HepG2 (cell line): ENCODE data around the gene CAPN11. TPM values are rescaled to one million over a fixed set of nuclear protein-coding genes. Genes with fewer than 3 reads are reported as not detected.

Experiments used
- BRD4 ChIP-seq: sonication (generic); formaldehyde crosslinking; IDR thresholded peaks from 2 replicates; pipeline ENCODE4 v1.4.0; 2020; ENCODE audit warnings: missing genetic modification reagents
- EHMT2 ChIP-seq: fragments of 200-600 bp; sonication (generic); IDR thresholded peaks from 2 replicates; pipeline ENCODE4 v1.7.0; 2017; ENCODE audit warnings: antibody characterized with exemption, low read depth, low read length, borderline replicate concordance
- GPN1 ChIP-seq: sonication (generic); formaldehyde crosslinking; IDR thresholded peaks from 2 replicates; pipeline ENCODE4 v1.5.1; 2020; ENCODE audit warnings: missing genetic modification reagents, borderline replicate concordance
- MIER3 ChIP-seq: IDR thresholded peaks from 2 replicates; pipeline ENCODE4 v1.6.1; 2016; ENCODE audit warnings: missing compliant biosample characterization, borderline replicate concordance
- NFE2L2 ChIP-seq: fragments of 150-350 bp; IDR thresholded peaks from 2 replicates; pipeline ENCODE4 v1.6.1; 2014; ENCODE audit warnings: low read length
- SALL2 ChIP-seq: sonication (generic); formaldehyde crosslinking; IDR thresholded peaks from 2 replicates; pipeline ENCODE4 v1.8.1; 2023; ENCODE audit warnings: mild to moderate bottlenecking, missing genetic modification reagents, inconsistent platforms
- SAP130 ChIP-seq: IDR thresholded peaks from 2 replicates; pipeline ENCODE4 v1.6.1; 2016; ENCODE audit warnings: low read depth
- SOX6 ChIP-seq, 2 experiments: fragments of 450-650 bp in 1 of 2; sonication (generic) in 1 of 2; formaldehyde crosslinking in 1 of 2; IDR thresholded peaks; 2 replicates each; pipeline versions ENCODE4 v1.4.0 to v1.6.1; 2017 to 2020; ENCODE audit warnings: antibody characterized with exemption in 1 of 2, mild to moderate bottlenecking in 1 of 2, missing genetic modification reagents in 1 of 2
- TRIM24 ChIP-seq: sonication (generic); formaldehyde crosslinking; IDR thresholded peaks from 2 replicates; pipeline ENCODE4 v1.8.0; 2022; ENCODE audit warnings: mild to moderate bottlenecking, missing genetic modification reagents
- ZNF230 ChIP-seq: sonication (generic); formaldehyde crosslinking; IDR thresholded peaks from 2 replicates; pipeline ENCODE4 v1.4.0; 2020; ENCODE audit warnings: mild to moderate bottlenecking, missing genetic modification reagents
- ZNF317 ChIP-seq: sonication (generic); formaldehyde crosslinking; IDR thresholded peaks from 2 replicates; pipeline ENCODE4 v1.5.0; 2020; ENCODE audit warnings: mild to moderate bottlenecking, missing genetic modification reagents
- ZNF326 ChIP-seq: sonication (generic); formaldehyde crosslinking; IDR thresholded peaks from 2 replicates; pipeline ENCODE4 v1.4.0; 2020; ENCODE audit warnings: missing genetic modification reagents, borderline replicate concordance
- ZNF331 ChIP-seq: sonication (generic); formaldehyde crosslinking; IDR thresholded peaks from 2 replicates; pipeline ENCODE4 v1.4.0; 2020; ENCODE audit warnings: missing genetic modification reagents
- ZNF501 ChIP-seq: sonication (generic); formaldehyde crosslinking; IDR thresholded peaks from 2 replicates; pipeline ENCODE4 v1.5.1; 2020; ENCODE audit warnings: mild to moderate bottlenecking, moderate library complexity, missing genetic modification reagents
- ZNF563 ChIP-seq: sonication (generic); formaldehyde crosslinking; IDR thresholded peaks from 2 replicates; pipeline ENCODE4 v1.8.0; 2022; ENCODE audit warnings: mild to moderate bottlenecking, moderate library complexity, missing genetic modification reagents
- ZNF605 ChIP-seq: sonication (generic); formaldehyde crosslinking; IDR thresholded peaks from 2 replicates; pipeline ENCODE4 v1.8.0; 2022; ENCODE audit warnings: mild to moderate bottlenecking, missing genetic modification reagents
- ZNF737 ChIP-seq: sonication (generic); formaldehyde crosslinking; IDR thresholded peaks from 2 replicates; pipeline ENCODE4 v1.5.0; 2020; ENCODE audit warnings: missing genetic modification reagents, mild to moderate bottlenecking, borderline replicate concordance
- polyA plus RNA-seq, 8 experiments: library from polyadenylated mRNA; depleted of rRNA in 3 of 8; stranded (reverse) in 7 of 8; unstranded in 1 of 8; fragments of >200 nt; fragmentation: Illumina TruSeq in 4 of 8; extraction: Trizol in 4 of 8; gene quantifications; 2 replicates each; pipeline versions ENCODE4 v1.2.1 to v1.2.3, GENCODE V29; 2011 to 2016; ENCODE audit warnings: low read depth in 4 of 8, missing spikeins in 1 of 8, mixed read lengths in 1 of 8; ENCODE audit not compliant: insufficient read depth in 1 of 8
- total RNA-seq, 5 experiments: library from RNA; depleted of rRNA; stranded (reverse); fragments of >200 nt; fragmentation: Illumina TruSeq; extraction: Trizol; gene quantifications; 2 replicates each; pipeline ENCODE4 v1.2.3, GENCODE V29; 2016; ENCODE audit warnings: low read depth in 1 of 5
- TF ChIP-seq, protein P1 (sequence below): sonication (generic); formaldehyde crosslinking; IDR thresholded peaks from 2 replicates; pipeline ENCODE4 v1.5.1; 2020; ENCODE audit warnings: mild to moderate bottlenecking, missing genetic modification reagents, moderate library complexity
- TF ChIP-seq, protein P2 (sequence below): sonication (generic); formaldehyde crosslinking; IDR thresholded peaks from 2 replicates; pipeline ENCODE4 v1.5.1; 2020; ENCODE audit warnings: mild to moderate bottlenecking, missing genetic modification reagents
- TF ChIP-seq, protein P3 (sequence below): sonication (generic); formaldehyde crosslinking; IDR thresholded peaks from 2 replicates; pipeline ENCODE4 v1.4.0; 2020; ENCODE audit warnings: missing genetic modification reagents, borderline replicate concordance

The CAPN11 gene
- total and polyA plus RNA-seq, 2 of the 13 experiments (the other 11 are each of a cell fraction or from before 2014, with no cell fraction given): 0.07 to 0.11 TPM

DNA sequence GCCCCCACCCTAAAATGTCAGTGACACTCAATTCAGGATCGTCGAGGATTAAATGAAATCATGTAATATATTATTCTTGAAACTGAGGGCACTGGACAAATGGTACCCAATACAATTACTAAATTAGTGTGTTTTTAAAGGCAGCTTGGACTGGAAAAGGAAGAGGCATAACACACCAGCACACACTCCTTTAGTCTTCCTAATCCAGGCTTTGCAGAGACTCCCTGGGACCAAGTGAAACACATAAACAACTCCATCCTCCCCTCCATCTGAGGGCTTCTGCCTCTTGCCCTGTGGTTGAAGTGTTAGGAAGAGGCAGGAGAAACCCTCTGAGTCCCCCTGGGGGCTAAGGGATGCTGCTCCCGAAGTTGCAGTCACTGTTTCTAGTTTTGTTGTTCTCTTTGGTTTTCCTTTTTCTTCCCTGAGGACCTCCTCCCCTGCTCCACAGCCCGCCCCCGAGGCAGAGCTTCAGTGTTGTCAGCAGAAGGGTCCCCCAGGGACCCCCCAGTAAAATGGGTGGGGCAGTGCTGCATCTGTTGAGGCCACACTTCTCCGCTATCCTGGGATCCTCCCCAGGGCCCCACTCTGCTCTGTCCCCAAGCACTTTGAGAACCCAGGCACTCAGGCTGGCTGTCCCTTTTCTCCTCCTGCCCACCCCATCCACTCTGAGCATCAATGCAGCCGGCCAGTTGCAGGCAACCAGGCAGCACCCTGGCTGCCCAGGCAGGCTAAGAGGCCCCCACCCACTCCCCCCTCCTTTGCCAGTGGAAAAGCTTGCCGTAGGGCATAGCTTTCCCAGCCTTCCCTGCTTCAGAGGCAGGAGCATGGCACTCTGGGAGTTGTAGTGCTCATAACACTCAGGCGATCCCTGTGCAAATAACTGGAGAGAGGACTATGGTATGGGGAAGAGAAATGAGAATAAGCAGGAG is 25.4 kb upstream of the CAPN11 start (continued):
- TF ChIP-seq, protein P1, sequence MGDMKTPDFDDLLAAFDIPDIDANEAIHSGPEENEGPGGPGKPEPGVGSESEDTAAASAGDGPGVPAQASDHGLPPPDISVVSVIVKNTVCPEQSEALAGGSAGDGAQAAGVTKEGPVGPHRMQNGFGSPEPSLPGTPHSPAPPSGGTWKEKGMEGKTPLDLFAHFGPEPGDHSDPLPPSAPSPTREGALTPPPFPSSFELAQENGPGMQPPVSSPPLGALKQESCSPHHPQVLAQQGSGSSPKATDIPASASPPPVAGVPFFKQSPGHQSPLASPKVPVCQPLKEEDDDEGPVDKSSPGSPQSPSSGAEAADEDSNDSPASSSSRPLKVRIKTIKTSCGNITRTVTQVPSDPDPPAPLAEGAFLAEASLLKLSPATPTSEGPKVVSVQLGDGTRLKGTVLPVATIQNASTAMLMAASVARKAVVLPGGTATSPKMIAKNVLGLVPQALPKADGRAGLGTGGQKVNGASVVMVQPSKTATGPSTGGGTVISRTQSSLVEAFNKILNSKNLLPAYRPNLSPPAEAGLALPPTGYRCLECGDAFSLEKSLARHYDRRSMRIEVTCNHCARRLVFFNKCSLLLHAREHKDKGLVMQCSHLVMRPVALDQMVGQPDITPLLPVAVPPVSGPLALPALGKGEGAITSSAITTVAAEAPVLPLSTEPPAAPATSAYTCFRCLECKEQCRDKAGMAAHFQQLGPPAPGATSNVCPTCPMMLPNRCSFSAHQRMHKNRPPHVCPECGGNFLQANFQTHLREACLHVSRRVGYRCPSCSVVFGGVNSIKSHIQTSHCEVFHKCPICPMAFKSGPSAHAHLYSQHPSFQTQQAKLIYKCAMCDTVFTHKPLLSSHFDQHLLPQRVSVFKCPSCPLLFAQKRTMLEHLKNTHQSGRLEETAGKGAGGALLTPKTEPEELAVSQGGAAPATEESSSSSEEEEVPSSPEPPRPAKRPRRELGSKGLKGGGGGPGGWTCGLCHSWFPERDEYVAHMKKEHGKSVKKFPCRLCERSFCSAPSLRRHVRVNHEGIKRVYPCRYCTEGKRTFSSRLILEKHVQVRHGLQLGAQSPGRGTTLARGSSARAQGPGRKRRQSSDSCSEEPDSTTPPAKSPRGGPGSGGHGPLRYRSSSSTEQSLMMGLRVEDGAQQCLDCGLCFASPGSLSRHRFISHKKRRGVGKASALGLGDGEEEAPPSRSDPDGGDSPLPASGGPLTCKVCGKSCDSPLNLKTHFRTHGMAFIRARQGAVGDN (CRISPR knock-in tag): peak; percentile 72
- TF ChIP-seq TRIM24 (CRISPR knock-in tag) (no peak), NFE2L2 (no peak), ZNF326 (no peak), BRD4 (CRISPR knock-in tag) (no peak), ZNF230 (CRISPR knock-in tag) (no peak; the same call in 1 of the 2 replicates), MIER3 (CRISPR knock-in tag) (no peak), ZNF563 (CRISPR knock-in tag) (no peak), SAP130 (CRISPR knock-in tag) (peak; percentile 48), SOX6 (IDR thresholded peaks at IDR 0.05) (no peak), SOX6 (CRISPR knock-in tag; IDR thresholded peaks at IDR 0.05) (0 out of 2 replicates have a peak, but pooled peaks have one; percentile 22), ZNF605 (CRISPR knock-in tag) (peak; percentile 77), ZNF331 (CRISPR knock-in tag) (no peak), ZNF317 (CRISPR knock-in tag) (no peak), ZNF737 (no peak), GPN1 (no peak), EHMT2 (no peak), SALL2 (CRISPR knock-in tag) (0 out of 2 replicates have a peak, but pooled peaks have one; percentile 32), ZNF501 (CRISPR knock-in tag) (no peak)
- TF ChIP-seq, protein P2, sequence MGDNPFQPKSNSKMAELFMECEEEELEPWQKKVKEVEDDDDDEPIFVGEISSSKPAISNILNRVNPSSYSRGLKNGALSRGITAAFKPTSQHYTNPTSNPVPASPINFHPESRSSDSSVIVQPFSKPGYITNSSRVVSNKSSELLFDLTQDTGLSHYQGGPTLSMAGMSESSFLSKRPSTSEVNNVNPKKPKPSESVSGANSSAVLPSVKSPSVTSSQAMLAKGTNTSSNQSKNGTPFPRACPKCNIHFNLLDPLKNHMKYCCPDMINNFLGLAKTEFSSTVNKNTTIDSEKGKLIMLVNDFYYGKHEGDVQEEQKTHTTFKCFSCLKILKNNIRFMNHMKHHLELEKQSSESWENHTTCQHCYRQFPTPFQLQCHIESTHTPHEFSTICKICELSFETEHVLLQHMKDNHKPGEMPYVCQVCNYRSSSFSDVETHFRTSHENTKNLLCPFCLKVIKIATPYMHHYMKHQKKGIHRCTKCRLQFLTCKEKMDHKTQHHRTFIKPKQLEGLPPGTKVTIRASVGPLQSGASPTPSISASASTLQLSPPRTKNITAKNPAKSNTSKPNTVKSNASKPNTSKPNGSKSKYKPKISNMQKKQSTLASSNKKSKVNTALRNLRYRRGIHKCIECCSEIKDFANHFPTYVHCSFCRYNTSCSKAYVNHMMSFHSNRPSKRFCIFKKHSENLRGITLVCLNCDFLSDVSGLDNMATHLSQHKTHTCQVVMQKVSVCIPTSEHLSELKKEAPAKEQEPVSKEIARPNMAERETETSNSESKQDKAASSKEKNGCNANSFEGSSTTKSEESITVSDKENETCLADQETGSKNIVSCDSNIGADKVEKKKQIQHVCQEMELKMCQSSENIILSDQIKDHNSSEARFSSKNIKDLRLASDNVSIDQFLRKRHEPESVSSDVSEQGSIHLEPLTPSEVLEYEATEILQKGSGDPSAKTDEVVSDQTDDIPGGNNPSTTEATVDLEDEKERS (CRISPR knock-in tag): no peak
- TF ChIP-seq, protein P3, sequence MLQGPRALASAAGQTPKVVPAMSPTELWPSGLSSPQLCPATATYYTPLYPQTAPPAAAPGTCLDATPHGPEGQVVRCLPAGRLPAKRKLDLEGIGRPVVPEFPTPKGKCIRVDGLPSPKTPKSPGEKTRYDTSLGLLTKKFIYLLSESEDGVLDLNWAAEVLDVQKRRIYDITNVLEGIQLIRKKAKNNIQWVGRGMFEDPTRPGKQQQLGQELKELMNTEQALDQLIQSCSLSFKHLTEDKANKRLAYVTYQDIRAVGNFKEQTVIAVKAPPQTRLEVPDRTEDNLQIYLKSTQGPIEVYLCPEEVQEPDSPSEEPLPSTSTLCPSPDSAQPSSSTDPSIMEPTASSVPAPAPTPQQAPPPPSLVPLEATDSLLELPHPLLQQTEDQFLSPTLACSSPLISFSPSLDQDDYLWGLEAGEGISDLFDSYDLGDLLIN (CRISPR knock-in tag): no peak
